ENCODE results near the gene TTLL13.
A peak's percentile ranks its signal among the peaks of the same experiment; 100 is the strongest.
"Not testable (repeated sequence)": the region's sequence is repeated elsewhere in the genome, so short reads cannot be mapped to it uniquely, and the experiment has no call there.

The TTLL13 gene

GRCh38 chr15:90239371-90239770 is 10.0 kb upstream of the TTLL13 start:
- no peak for DNase-seq (ENCODE audit: low read depth)

DNA sequence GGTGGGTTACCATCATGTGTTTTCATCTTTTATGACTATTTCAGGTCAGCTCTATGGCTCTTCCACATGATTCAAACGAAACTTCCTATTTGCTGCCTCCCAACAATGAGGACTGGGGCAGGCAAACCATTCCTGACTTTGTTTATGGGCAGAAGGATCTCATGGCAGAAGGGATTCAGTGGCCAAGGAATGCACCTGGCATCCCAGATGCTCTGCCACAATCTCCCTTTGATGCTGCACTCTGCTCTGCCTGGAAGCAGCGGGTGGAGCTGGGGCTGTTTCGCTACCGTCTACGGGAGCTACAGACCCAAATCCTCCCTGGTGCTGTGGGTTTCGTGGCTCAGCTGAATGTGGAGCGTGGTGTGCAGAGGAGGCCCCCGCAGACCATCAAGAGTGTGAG is 8.5 kb upstream of the TTLL13 start:
- no peak for DNase-seq (ENCODE audit: low read depth)

DNA sequence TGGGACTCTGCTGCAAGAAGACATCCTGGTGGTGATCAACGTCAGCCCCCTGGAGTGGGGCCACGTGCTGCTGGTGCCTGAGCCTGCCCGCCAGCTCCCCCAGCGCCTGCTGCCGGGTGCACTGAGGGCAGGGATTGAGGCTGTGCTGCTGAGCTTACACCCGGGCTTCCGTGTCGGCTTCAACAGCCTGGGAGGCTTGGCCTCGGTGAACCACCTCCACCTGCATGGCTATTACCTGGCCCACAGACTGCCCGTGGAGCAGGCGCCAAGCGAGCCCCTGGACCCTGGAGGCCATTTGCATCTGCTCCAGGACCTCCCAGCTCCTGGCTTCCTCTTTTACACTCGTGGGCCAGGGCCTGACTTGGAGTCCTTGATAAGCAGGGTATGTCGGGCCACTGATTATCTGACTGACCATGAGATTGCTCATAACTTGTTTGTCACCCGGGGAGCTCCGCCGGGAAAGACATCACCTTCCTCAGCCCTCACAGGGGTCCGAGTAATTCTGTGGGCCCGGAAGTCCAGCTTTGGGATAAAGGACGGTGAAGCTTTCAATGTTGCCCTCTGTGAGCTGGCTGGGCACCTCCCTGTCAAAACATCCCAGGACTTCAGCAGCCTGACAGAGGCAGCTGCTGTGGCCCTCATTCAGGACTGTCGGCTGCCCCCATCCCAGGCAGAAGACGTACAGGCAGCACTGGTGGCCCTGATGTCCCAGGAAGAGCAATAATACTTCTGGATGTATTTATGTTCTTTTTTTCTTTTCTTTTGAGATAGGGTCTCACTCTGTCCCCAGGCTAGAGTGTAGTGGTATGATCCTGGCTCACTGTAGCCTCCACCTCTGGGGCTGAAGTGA is 7.8 kb upstream of the TTLL13 start:
- no peak for DNase-seq (ENCODE audit: low read depth)

GRCh38 chr15:90243943-90244639 is 5.3 kb upstream of the TTLL13 start:
- DNase-seq (ENCODE audit: low read depth) = no peak

DNA sequence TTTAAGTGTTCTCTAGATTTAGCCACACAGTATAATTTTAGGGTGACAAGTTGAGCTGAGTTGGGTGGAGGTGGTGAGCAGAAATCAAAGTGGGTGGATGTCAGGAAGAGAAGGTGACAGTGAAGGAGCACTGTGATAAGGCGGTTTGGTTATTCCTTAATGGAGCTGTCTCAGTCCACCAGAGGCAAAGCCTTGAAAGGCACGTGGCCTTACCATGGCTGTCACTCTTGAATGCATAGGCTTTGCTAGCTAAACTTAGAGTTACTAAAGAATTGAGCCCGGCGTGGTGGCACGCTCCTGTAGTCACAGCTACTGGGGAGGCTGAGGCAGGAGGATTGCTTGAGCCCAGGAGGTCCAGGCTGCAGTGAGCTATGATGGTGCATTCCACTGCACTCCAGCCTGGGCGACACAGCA is 560 bp upstream of the TTLL13 start:
- no peak for DNase-seq (ENCODE audit: low read depth)

- DNase-seq (ENCODE audit: low read depth) = no peak
Observed at GRCh38 chr15:90257776-90258175, 8.4 kb downstream of the TTLL13 start.

DNA sequence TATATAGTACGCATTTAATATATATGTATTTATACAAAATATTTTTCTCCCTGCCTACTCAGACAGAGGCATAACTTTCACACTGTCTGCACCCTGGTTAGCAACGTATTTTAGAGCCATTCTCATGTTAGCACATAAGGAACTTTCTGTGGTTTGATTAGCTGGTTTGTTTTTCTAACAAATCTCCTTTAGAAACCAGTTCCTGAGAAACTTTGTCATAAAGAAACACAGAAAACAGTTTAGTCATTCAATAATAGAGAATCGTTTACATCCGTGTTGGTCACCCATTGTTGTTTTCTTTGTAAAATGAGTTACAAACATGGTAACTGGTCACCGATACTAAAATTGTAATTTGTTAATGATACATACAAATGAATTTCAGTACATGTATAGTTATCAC is 10.2 kb downstream of the TTLL13 start:
- no peak for DNase-seq (ENCODE audit: low read depth)

GRCh38 chr15:90260731-90261130 is 11.4 kb downstream of the TTLL13 start:
- DNase-seq (ENCODE audit: low read depth) = not testable (repeated sequence)

DNA sequence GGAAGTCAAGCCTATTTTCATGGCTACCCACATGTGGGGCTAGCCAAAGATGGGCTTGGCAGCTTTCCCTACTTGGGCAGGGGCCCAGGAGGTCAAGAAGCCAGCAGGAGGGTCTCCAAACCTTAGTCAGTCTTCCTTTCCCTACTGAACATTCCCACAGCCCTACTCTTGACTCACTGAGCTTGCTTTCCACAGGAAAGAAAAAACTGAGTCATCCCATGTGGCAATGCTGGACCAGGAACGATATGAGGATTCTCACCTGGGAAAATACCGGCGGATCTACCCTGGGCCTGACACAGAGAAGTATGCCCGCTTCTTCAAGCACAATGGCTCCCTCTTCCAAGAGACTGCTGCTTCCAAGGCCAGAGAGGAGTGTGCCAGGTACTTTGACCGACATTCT is 12.5 kb downstream of the TTLL13 start:
- no peak for DNase-seq (ENCODE audit: low read depth)

DNA sequence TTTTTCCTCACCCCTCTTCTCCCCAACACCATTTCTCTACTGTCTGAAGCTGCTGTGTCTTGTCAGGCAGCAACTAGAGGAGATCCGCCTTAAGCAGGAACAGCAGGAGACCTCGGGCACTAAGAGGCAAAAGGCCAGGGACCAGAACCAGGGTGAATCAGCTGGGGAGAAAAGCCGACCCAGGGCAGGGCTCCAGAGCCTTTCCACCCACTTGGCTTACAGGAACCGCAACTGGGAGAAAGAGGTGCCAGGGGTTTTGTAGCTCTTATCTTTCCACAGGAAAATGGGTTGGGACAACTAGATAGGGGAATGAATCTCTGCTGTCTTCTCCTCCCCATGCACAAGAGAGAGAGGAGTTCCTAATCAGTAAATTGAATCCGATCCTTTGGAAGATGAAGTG is 13.1 kb downstream of the TTLL13 start:
- DNase-seq (ENCODE audit: low read depth) = no peak

- peak; percentile 6 for DNase-seq (ENCODE audit: low read depth)
Observed at GRCh38 chr15:90264671-90265070, 15.3 kb downstream of the TTLL13 start.

DNA sequence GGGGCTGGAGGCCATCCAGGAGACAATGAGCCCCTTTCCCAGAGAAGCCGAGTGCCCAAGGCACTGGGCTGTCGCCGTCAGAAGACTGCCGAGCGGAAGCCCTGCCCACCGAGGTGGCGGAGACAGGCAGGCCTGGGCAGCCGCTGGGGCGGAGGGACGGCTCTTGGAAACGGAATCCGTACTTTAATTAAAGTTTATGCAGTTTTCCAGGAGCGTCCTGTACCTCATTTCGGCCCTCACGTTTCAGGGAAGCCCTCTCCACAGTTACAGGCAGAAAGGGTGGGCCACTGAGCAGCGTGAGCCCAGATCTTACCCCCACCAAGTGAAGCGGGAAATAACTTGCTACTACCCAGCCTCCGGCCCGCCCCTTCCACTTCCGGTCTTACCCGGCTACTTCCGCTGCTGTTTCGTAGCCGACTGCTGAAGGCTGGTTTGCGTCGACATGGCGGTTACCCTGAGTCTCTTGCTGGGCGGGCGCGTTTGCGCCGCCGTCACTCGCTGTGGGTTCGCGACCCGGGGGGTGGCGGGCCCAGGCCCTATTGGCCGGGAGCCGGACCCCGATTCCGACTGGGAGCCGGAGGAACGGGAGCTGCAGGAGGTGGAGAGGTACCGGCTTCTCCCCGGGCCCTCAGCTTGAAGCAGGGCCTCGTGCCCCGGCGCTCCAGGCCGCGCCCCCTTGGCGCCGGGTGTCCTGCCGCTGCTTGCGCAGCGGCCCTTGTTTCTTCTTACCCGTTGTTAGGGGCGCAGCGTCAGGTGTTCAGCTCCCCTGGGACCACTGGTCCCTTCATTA is 16.1 kb downstream of the TTLL13 start, which contains the start of gene NGRN:
Gene NGRN, plus strand, starts transcription at position 402 of the 790 bp plus-strand sequence. Its CDS starts 41 bp downstream, at position 443.
- peak; percentile 86 for DNase-seq (ENCODE audit: low read depth)

DNA sequence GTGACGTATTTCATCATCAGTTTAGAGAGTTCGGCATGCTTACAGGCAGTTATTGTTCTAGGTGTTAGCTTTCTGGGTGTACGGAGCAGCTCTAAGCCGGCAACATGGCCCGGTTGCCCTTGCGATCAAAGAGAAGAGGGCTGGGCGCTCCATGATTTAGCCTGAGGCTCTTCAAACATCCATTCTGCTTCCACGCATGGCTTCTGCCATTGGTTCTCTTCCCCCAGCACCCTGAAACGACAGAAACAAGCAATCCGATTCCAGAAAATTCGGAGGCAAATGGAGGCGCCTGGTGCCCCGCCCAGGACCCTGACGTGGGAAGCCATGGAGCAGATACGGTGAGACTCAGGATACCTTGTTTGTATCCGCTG is 16.7 kb downstream of the TTLL13 start:
- peak; percentile 15 for DNase-seq (ENCODE audit: low read depth)

DNA sequence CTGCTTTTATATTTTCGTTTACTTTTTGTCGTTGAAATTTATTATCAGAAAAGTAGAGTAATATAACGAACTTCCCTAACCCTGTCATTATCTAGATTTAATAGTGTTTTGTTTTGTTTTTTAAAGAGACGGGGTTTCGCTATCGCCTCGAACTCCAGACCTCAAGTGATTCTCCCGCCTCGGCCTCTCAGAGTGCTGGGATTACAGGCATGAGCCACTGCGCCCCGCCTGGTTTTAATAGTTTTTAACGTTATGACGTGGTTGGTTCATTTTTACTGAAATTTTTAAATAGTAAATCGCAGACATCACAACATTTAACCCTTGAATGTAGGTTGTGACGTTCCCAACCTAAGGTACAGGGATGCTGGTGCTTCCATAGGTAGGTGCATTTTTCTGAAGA is 17.1 kb downstream of the TTLL13 start:
- DNase-seq (ENCODE audit: low read depth) = no peak

DNA sequence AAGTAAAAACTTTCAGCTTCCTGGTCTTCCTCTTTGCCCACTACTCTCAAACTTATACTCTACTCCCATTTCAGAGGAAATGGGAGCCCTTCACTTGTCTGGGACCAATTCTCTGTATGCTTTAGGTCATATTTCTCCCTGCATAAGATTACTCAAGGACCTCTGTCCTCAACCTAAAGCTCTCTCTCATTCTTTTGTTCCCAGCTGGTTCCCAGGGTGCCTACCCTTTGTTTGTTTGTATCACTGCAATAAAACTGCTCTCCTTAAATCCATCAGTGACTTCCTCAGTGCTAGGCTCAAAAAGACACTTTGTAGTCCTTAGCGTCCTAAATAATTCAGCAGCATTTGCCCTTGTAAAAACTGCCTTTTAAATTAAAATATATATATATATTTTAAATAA is 19.1 kb downstream of the TTLL13 start:
- no peak for DNase-seq (ENCODE audit: low read depth)

DNA sequence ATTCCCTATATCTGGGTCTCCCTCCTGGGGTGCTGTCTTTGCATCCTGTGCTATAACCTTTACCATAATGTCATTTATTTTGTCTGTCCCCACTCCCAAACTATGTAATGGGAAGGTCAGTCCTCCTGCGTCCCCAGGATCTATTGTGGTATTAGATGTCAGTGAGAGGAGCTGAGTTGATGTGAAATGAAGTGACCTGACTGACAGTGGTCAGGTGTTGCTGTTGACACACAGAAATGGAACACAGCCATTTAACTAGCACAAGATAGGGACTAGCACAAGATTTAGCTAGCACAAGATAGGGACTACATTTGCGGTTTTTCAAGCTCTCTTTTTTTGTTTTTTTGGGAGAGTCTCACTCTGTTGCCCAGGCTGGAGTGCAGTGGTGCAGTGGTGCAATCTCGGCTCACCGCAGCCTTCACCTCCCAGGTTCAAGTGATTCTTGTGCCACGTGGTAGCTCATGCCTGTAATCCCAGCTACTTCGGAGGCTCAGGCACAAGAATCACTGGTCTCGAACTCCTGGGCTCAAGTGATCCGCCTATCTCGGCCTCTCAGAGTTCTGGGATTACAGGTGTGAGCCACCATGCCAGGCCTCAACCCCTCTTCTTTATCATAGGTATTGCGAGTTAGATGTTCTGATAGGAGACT is 21.3 kb downstream of the TTLL13 start:
- no peak for DNase-seq (ENCODE audit: low read depth)

DNA sequence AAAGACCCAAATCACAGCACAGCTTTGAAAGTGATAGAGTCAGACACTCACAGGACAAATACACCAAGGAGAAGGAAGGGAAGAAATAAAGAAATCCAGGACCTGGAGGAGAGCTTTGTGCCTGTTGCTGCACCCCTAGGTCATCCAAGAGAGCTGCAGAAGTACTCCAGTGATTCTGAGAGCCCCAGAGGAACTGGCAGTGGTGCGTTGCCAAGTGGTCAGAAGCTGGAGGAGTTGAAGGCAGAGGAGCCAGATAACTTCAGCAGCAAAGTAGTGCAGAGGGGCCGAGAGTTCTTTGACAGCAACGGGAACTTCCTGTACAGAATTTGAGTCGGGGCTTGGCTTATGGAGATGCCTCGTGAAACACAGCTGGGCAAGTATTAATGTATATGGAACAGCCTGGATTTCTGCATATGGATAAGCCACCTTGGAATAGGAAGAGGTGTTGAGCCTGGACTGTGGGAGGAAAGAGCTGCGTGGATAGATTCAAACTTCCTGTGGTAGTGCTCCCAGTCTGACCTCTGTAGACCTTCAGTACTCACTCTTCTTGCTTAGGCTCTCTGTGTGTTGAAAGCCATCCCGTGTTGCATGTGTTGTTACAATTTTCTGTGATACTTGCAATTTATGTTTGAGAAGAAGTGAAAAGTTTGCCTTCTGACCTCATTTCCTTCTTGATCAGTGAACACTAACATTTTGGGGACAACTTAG is 22.3 kb downstream of the TTLL13 start:
- no peak for DNase-seq (ENCODE audit: low read depth)

DNA sequence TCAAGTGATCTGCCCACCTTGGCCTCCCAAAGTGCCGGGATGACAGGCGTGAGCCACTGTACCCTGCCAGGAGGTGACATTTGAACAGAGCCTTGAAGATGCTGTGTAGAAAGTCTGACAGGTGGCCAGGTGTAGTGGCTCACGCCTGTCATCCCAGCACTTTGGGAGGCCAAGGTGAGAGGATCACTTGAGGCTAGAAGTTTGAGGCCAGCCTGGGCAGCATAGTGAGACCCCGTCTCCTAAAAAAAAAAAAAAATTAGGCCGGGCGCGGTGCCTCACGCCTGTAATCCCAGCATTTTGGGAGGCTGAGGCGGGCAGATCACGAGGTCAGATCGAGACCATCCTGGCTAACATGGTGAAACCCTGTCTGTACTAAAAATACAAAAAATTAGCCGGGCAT is 29.1 kb downstream of the TTLL13 start:
- not testable (repeated sequence) for DNase-seq (ENCODE audit: low read depth)

DNA sequence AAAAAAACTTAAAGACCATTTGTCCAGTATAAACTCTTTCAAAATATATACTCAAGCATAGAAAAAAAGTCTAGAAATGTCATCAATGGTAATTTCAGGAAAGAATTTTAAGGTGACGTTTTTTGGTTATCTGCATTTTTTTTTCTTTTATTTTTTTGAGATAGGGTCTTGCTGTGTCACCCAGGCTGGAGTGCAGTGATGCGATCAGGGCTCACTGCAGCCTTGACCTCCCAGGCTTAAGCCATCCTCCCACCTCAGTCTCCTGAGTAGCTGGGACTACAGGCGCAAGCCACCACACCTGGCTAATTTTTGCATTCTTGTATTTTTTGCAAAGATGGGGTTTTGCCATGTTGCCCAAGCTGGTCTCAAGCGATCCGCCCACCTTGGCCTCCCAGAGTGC is 31.4 kb downstream of the TTLL13 start:
- DNase-seq (ENCODE audit: low read depth) = not testable (repeated sequence)

DNA sequence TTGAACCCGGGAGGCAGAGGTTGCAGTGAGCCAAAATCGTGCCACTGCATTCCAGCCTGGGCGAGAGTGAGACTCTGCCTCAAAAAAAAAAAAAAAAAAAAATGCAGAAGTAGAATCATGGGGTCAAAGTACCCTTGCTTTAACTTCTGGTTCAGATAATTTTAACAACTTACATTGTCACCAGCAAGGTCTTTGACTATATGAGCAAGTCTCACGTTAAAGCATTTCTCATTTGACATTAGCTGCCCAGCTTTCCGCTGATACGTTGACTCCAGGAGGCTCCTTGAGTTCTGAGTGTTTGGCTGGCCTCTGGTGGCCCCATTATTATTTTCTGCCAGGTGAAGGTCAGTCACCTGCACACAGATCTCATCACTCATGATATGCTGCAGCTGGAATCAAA is 32.3 kb downstream of the TTLL13 start:
- DNase-seq (ENCODE audit: low read depth) = not testable (repeated sequence)

DNA sequence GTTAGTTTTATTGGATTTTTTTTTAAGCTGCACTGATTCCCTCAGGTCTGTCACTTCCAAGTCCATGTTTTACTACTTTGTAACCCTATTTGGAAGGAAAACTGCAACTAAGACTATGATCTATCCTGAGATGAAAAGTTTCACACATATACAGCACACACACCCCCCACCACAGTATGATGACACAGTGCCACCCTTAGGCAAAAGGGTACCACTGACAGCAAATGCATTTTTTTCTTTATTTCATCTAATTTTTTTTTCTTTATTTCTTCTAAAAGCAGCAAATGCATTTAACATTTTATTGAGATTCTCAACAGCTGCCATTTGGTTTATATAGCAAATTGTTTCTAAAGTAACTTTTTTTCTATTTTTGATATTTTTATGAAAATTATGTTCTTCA is 37.3 kb downstream of the TTLL13 start:
- DNase-seq (ENCODE audit: low read depth) = peak; percentile 25
